AG09309 (cell line): ENCODE data around the gene TRAF6.

Source experiments
- DNase-seq: peaks from one replicate; pipeline ENCODE4 v3.0.0-alpha.2; 2010; ENCODE audit warnings: low read depth
- H3K4me3 ChIP-seq: 2 replicates; pipeline ENCODE4 v1.5.1; 2011; ENCODE audit warnings: mild to moderate bottlenecking, low read depth, low read length, moderate library complexity; ENCODE audit not compliant: control insufficient read depth
- CTCF ChIP-seq: IDR thresholded peaks from 2 replicates; pipeline ENCODE4 v1.5.1; 2011; ENCODE audit warnings: mild to moderate bottlenecking, low read depth, low read length, inconsistent platforms; ENCODE audit not compliant: insufficient read depth, control insufficient read depth; ENCODE audit errors: missing control alignments

The TRAF6 gene

GRCh38 chr11:36498721-36499120 is 11.4 kb downstream of the TRAF6 start:
- DNase-seq, result no peak
- no peak overlapping the region for H3K4me3 ChIP-seq
- TF ChIP-seq CTCF, result no peak

GRCh38 chr11:36493332-36493731 is 16.7 kb downstream of the TRAF6 start:
- DNase-seq, result no peak
- no peak overlapping the region for H3K4me3 ChIP-seq
- TF ChIP-seq CTCF, result no peak

- no peak overlapping the region for H3K4me3 ChIP-seq
- peak; percentile 75 for TF ChIP-seq CTCF
- DNase-seq, result no peak
These were observed 17.3 kb downstream of the TRAF6 start for GRCh38 chr11:36492724-36493304.

- H3K4me3 ChIP-seq, result no peak overlapping the region
- DNase-seq, result no peak
- TF ChIP-seq CTCF, result no peak
These were observed 19.9 kb downstream of the TRAF6 start for GRCh38 chr11:36490026-36490806.

- DNase-seq, result no peak
- no peak overlapping the region for H3K4me3 ChIP-seq
- no peak for TF ChIP-seq CTCF
These were observed 22.0 kb downstream of the TRAF6 start for GRCh38 chr11:36488096-36488495.

GRCh38 chr11:36487619-36488018 is 22.5 kb downstream of the TRAF6 start:
- TF ChIP-seq CTCF, result no peak
- no peak overlapping the region for H3K4me3 ChIP-seq
- DNase-seq, result no peak
